ENCODE measurements around the gene PCDHGC3. TPM values are rescaled to one million over a fixed set of nuclear protein-coding genes. Genes with fewer than 3 reads are reported as not detected.

The PCDHGC3 gene
- total RNA-seq, 5 donors from 2014 or later (not counting 1 experiment from before 2014, with no cell fraction given) = 0.12 to 0.30 (median 0.24) TPM; not detected in 1

DNA sequence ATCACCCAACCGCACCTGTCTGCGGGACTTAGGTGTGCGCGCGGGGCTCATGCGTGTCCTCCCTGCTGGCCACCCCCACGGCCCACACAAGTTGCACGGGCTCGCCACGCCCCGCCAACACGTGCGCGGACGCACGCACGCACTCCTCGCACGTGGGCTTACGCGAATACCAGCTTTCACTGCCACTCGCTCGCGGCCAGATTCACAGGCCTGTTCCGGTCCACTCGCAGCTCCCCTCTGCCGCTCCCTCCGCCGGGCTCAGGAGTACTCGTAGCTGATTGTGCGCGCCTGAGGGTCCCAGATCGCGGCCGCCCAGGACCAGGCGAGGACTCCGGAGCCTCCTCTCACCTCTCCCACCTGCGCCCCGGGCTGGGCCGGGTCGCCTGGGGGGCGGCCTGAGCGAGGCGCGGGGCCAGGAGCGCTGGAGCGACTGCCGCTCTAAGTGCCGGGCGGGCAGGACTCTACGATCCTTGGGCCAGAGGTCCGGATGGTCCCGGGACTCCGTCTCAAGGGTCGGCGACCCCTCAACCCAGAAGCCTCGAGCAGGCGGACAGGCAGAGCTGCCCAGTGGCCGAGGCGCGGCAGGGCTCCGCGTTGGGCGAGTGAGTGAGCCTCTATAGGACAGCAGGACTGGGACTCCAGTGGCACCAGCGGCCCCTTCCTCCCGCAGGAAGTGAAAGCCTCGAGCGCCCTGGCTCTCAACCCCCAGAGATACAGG is 16.6 kb downstream of the PCDHGC3 start:
- H3K4me1 Mint-ChIP-seq = peaks cover 14 to 19% (median 16%) of the 10 kb centered on the region in 3 donors
- DNase-seq (peak in 3 of 35 experiments; percentile 15 to 21 (median 20)), ATAC-seq (replicated peaks in 1 of 4) (peak; percentile 52 to 65 (median 59))
- H3K4me1 ChIP-seq (ENCODE audit: control insufficient read depth in 1 of 2, extremely low read depth in 1 of 2, insufficient read depth in 2 of 2, low read length in 2 of 2) = peaks cover 0 to 16% of the 10 kb centered on the region in 2 experiments
- ChIA-PET CTCF (interaction anchor here in 1 of 2 donors (1.4 kb wide), 1 partner anchor 9 kb away, joined by 5 read pairs; no protein-coding TSS in a partner anchor), POLR2A (interaction anchor here in 1 of 2 donors (0.5 kb wide), 1 partner anchor 26 kb away, joined by 4 read pairs; no protein-coding TSS in a partner anchor)
- H3K27me3 Mint-ChIP-seq = peaks cover 75 to 89% of the 10 kb centered on the region in 2 donors
- no peaks in the 10 kb centered on the region for H3K36me3 Mint-ChIP-seq
- peak overlapping the region in 1 of 2 donors; percentile 57 for H3K27ac Mint-ChIP-seq
- H3K9me3 ChIP-seq = no peaks in the 10 kb centered on the region
- peak overlapping the region; percentile 53 to 77 (median 73) for H3K4me3 Mint-ChIP-seq
- H3K36me3 ChIP-seq (ENCODE audit: control insufficient read depth in 2 of 2, extremely low read depth in 1 of 2, insufficient read depth in 1 of 2, low read length in 1 of 2) = no peaks in the 10 kb centered on the region
- H3K27ac ChIP-seq (ENCODE audit: low read length) = no peak overlapping the region
- peak overlapping the region; percentile 15 to 61 for H3K4me3 ChIP-seq (ENCODE audit: control insufficient read depth in 1 of 2, extremely low read depth in 1 of 2, low read length in 1 of 2)
- H3K9me3 Mint-ChIP-seq = no peaks in the 10 kb centered on the region
- 7% methylated on average over 67 of the region's 68 CpGs for WGBS (ENCODE audit: insufficient coverage)
- H3K27me3 ChIP-seq (replicated peaks in 1 of 2; ENCODE audit: control insufficient read depth in 2 of 2, extremely low read depth in 1 of 2, insufficient read depth in 2 of 2, low read length in 1 of 2) = peaks cover 11 to 86% of the 10 kb centered on the region in 2 experiments

DNA sequence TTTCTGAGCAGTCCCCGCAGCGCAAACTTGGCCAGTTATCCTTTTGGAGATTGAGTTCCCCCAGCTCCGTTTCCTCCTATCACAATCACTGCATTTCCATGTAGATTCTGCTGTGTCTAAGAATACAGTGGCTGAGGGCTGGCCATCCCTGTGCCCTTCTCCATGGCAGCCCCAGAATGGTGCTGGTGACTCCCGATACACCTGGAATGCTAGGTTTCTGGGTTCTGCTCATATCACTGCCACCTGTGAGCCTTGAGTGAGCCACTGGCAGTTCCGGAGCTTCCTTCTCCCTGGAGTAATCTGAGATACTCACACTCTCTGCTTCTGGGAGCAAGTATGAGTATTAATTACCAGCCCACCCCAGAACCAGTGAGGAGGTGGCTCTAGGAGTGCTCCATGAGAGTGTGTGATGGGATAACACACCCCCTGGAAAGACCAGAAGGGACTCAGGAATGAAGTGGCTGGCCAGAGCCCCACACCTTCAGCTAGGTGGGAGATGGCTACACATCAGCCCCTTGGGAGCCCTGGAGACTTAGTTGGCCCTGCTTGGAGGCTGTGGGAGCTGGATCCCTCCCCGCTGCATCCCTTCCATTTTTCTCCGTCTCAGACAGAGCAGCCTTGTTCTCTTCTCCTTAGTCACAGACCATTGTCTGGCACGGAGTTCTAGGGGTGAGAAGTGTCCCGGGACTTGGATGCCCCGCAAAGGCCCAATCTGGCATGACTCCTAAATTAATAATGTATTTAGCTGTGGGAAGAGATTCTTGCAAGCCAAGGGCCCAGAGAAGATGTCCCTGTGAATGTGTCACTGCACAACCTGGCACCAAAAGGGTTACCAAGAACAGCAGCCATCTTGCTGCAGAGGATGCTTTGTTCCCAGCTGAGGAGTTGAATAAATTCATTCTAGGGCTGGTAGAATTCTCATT is 18.0 kb downstream of the PCDHGC3 start:
- Mint-ChIP-seq H3K27ac (no peak overlapping the region), H3K4me1 (peaks cover 14 to 19% (median 16%) of the 10 kb centered on the region in 3 donors), H3K27me3 (peaks cover 73 to 81% of the 10 kb centered on the region in 2 donors), H3K9me3 (no peaks in the 10 kb centered on the region), H3K4me3 (peak overlapping the region in 1 of 3 donors; percentile 77), H3K36me3 (no peaks in the 10 kb centered on the region)
- POLR2A ChIA-PET = no interaction called here
- CTCF ChIA-PET = interaction anchor here in 1 of 2 donors (1.4 kb wide), 1 partner anchor 7 kb away, joined by 5 read pairs; no protein-coding TSS in a partner anchor
- no peaks in the 10 kb centered on the region for H3K9me3 ChIP-seq
- H3K4me3 ChIP-seq (ENCODE audit: control insufficient read depth in 1 of 2, extremely low read depth in 1 of 2, low read length in 1 of 2) = no peak overlapping the region
- no peak overlapping the region for H3K27ac ChIP-seq (ENCODE audit: low read length)
- peaks cover 11 to 86% of the 10 kb centered on the region in 2 experiments for H3K27me3 ChIP-seq (replicated peaks in 1 of 2; ENCODE audit: control insufficient read depth in 2 of 2, extremely low read depth in 1 of 2, insufficient read depth in 2 of 2, low read length in 1 of 2)
- WGBS (ENCODE audit: insufficient coverage) = 93% methylated on average over 3 of the region's 10 CpGs
- ATAC-seq (replicated peaks in 1 of 4) (no peak), DNase-seq (peak in 1 of 35 experiments; percentile 8)
- no peaks in the 10 kb centered on the region for H3K36me3 ChIP-seq (ENCODE audit: control insufficient read depth in 2 of 2, extremely low read depth in 1 of 2, insufficient read depth in 1 of 2, low read length in 1 of 2)
- peaks cover 0 to 16% of the 10 kb centered on the region in 2 experiments for H3K4me1 ChIP-seq (ENCODE audit: control insufficient read depth in 1 of 2, extremely low read depth in 1 of 2, insufficient read depth in 2 of 2, low read length in 2 of 2)

DNA sequence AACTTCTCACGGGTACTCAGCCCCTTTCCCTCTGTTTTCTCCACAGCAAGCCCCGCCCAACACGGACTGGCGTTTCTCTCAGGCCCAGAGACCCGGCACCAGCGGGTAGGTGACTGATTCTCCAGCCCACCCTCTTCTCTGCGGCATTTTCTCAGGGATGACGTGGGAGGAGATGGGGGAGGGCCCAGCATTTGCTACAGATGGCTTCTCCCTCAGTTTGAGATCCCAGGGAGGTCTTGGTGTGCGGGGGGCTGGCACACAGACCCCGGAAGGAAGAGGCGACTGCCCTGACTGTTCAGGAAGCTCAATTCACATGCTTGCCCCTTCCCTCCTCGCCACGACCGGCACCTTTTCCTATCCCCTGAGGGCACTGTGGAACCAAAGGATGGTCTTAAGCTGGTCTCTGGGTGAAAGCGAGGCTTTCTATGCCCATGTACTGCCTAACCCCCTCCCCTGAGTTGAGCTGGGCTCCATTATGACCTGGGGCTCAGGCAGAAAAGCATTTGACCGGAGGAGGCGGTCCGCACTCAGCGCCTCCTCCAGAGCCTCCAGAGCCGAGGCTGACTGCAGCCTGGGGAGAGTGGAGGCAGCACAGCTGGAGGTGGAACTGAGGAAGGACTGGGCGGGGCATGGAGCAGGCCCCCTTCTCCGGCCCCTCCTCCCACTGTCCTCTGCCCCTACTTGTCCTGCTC is 19.1 kb downstream of the PCDHGC3 start:
- ChIA-PET POLR2A (no interaction called here), CTCF (no interaction called here)
- Mint-ChIP-seq H3K36me3 (no peaks in the 10 kb centered on the region), H3K4me1 (peaks cover 14 to 19% (median 16%) of the 10 kb centered on the region in 3 donors), H3K4me3 (peak overlapping the region in 1 of 3 donors; percentile 55), H3K9me3 (no peaks in the 10 kb centered on the region), H3K27ac (no peak overlapping the region), H3K27me3 (peaks cover 63 to 75% of the 10 kb centered on the region in 2 donors)
- no peaks in the 10 kb centered on the region for H3K36me3 ChIP-seq (ENCODE audit: control insufficient read depth in 2 of 2, extremely low read depth in 1 of 2, insufficient read depth in 1 of 2, low read length in 1 of 2)
- no peak overlapping the region for H3K4me3 ChIP-seq (ENCODE audit: control insufficient read depth in 1 of 2, extremely low read depth in 1 of 2, low read length in 1 of 2)
- 22% methylated on average over 12 of the region's 22 CpGs for WGBS (ENCODE audit: insufficient coverage)
- peak in 1 of 35 experiments; percentile 23 for DNase-seq
- H3K9me3 ChIP-seq = no peaks in the 10 kb centered on the region
- ATAC-seq (replicated peaks in 1 of 4) = no peak
- peaks cover 10 to 74% of the 10 kb centered on the region in 2 experiments for H3K27me3 ChIP-seq (replicated peaks in 1 of 2; ENCODE audit: control insufficient read depth in 2 of 2, extremely low read depth in 1 of 2, insufficient read depth in 2 of 2, low read length in 1 of 2)
- H3K27ac ChIP-seq (ENCODE audit: low read length) = no peak overlapping the region
- peaks cover 0 to 16% of the 10 kb centered on the region in 2 experiments for H3K4me1 ChIP-seq (ENCODE audit: control insufficient read depth in 1 of 2, extremely low read depth in 1 of 2, insufficient read depth in 2 of 2, low read length in 2 of 2)

DNA sequence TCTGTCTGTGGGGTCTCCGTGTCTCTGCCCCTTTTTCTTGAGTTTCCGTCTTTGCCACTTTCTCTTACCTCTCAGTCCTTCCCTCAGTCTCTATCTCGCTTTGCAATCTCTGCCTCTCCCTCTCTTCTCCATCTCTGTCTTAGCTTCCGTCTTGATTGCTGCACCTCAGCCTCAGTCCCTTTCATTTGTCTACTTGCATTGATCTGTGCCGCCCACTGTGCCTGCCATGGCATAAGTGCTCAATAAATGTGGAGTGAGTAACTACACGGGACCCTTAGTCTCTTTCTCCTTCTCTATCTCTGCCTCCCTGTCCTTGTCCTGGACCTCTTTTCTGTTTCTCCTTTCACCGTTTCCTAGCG is 19.7 kb downstream of the PCDHGC3 start:
- POLR2A ChIA-PET = no interaction called here
- Mint-ChIP-seq H3K27ac (peak overlapping the region in 1 of 2 donors; percentile 36), H3K27me3 (peaks cover 58 to 70% of the 10 kb centered on the region in 2 donors), H3K36me3 (no peaks in the 10 kb centered on the region), H3K9me3 (no peaks in the 10 kb centered on the region), H3K4me1 (peaks cover 14 to 19% (median 16%) of the 10 kb centered on the region in 3 donors), H3K4me3 (peak overlapping the region in 1 of 3 donors; percentile 55)
- ATAC-seq (replicated peaks in 1 of 4) (no peak), DNase-seq (peak in 1 of 35 experiments; percentile 4)
- WGBS (ENCODE audit: insufficient coverage) = 67% methylated on average over 5 of the region's 8 CpGs
- H3K9me3 ChIP-seq = no peaks in the 10 kb centered on the region
- no peaks in the 10 kb centered on the region for H3K36me3 ChIP-seq (ENCODE audit: control insufficient read depth in 2 of 2, extremely low read depth in 1 of 2, insufficient read depth in 1 of 2, low read length in 1 of 2)
- no peak overlapping the region for H3K4me3 ChIP-seq (ENCODE audit: control insufficient read depth in 1 of 2, extremely low read depth in 1 of 2, low read length in 1 of 2)
- peaks cover 8 to 69% of the 10 kb centered on the region in 2 experiments for H3K27me3 ChIP-seq (replicated peaks in 1 of 2; ENCODE audit: control insufficient read depth in 2 of 2, extremely low read depth in 1 of 2, insufficient read depth in 2 of 2, low read length in 1 of 2)
- H3K4me1 ChIP-seq (ENCODE audit: control insufficient read depth in 1 of 2, extremely low read depth in 1 of 2, insufficient read depth in 2 of 2, low read length in 2 of 2) = peaks cover 0 to 16% of the 10 kb centered on the region in 2 experiments
- H3K27ac ChIP-seq (ENCODE audit: low read length) = no peak overlapping the region
- CTCF ChIA-PET = no interaction called here

DNA sequence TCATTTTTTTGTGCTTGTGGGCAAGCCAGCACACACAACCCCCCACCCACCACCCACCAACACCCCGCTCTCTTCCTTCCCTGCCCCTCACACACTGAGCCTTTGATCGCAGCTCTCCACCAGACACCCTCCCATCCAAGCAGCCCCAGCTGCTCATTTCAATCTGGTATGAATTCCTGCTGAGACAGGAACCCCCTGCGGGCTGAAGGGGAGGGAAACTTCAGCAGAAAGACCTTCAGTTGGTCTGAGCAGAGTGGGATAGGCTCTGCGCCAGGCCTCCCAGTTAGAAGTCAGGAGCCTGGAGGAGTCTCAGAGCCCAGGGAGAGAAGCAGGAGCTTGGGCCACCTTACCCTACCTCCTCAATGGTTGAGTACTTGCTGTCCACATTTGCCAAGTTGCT is 20.3 kb downstream of the PCDHGC3 start:
- DNase-seq (no peak), ATAC-seq (replicated peaks in 1 of 4) (no peak)
- H3K27me3 ChIP-seq (replicated peaks in 1 of 2; ENCODE audit: control insufficient read depth in 2 of 2, extremely low read depth in 1 of 2, insufficient read depth in 2 of 2, low read length in 1 of 2) = peaks cover 8 to 63% of the 10 kb centered on the region in 2 experiments
- 80% methylated on average over 1 of the region's 4 CpGs for WGBS (ENCODE audit: insufficient coverage)
- no peaks in the 10 kb centered on the region for H3K36me3 ChIP-seq (ENCODE audit: control insufficient read depth in 2 of 2, extremely low read depth in 1 of 2, insufficient read depth in 1 of 2, low read length in 1 of 2)
- Mint-ChIP-seq H3K27ac (no peak overlapping the region), H3K4me3 (peak overlapping the region in 1 of 3 donors; percentile 55), H3K4me1 (peaks cover 13 to 17% (median 14%) of the 10 kb centered on the region in 3 donors), H3K36me3 (no peaks in the 10 kb centered on the region), H3K9me3 (no peaks in the 10 kb centered on the region), H3K27me3 (peaks cover 52 to 64% of the 10 kb centered on the region in 2 donors)
- POLR2A ChIA-PET = interaction anchor here in 1 of 2 donors (0.6 kb wide), 1 partner anchor 159 kb away, joined by 8 read pairs; no protein-coding TSS in a partner anchor
- no peaks in the 10 kb centered on the region for H3K9me3 ChIP-seq
- CTCF ChIA-PET = interaction anchor here in 1 of 2 donors (0.5 to 1.0 kb wide), 2 partner anchors 17 to 52 kb away, joined by 3 read pairs; no protein-coding TSS in a partner anchor
- H3K27ac ChIP-seq (ENCODE audit: low read length) = no peak overlapping the region
- peaks cover 0 to 16% of the 10 kb centered on the region in 2 experiments for H3K4me1 ChIP-seq (ENCODE audit: control insufficient read depth in 1 of 2, extremely low read depth in 1 of 2, insufficient read depth in 2 of 2, low read length in 2 of 2)
- H3K4me3 ChIP-seq (ENCODE audit: control insufficient read depth in 1 of 2, extremely low read depth in 1 of 2, low read length in 1 of 2) = no peak overlapping the region

All from T-cell (primary cell).